B cell (primary cell): Measurements from ENCODE around the gene RNASE7. TPM values are rescaled to one million over a fixed set of nuclear protein-coding genes. Genes with fewer than 3 reads are reported as not detected.

Experiments used
- ATAC-seq: fragments of 200-7000 bp; cut with Tn5 transposase; one replicate; pipeline ENCODE4 v1.10.0; 2021; ENCODE audit warnings: low read depth, mild to moderate bottlenecking, moderate number of reproducible peaks, moderate library complexity
- CTCF ChIA-PET: fragments of 350-600 bp; sonication (Branson Sonifier 250); formaldehyde crosslinking; loops from one replicate; lab custom pipeline; 2021; ENCODE audit warnings: antibody characterized with exemption, inconsistent platforms; lab: Charles Lee
- POLR2A ChIA-PET: fragments of 350-600 bp; sonication (Branson Sonifier 250); formaldehyde crosslinking; loops from one replicate; lab custom pipeline; 2021; ENCODE audit warnings: antibody characterized with exemption; lab: Charles Lee
- DNase-seq: peaks from one replicate; pipeline ENCODE4 v3.0.0; 2013
- H2AFZ ChIP-seq: 2 replicates; pipeline ENCODE4 v1.6.1; 2012; ENCODE audit warnings: mild to moderate bottlenecking, low read depth, low read length; ENCODE audit not compliant: insufficient read depth, poor library complexity, severe bottlenecking
- H3K27ac ChIP-seq, 2 donors: 1 replicate in 1 of 2; 2 replicates in 1 of 2; pipeline ENCODE4 v1.5.1; 2012 to 2013; ENCODE audit warnings: low read length in 2 of 2, mild to moderate bottlenecking in 2 of 2, moderate library complexity in 1 of 2
- H3K27me3 ChIP-seq, 4 experiments: fragments of 200-600 bp in 1 of 4; sonication (generic) in 1 of 4; replicated peaks in 1 of 4; 1 replicate in 2 of 4; 2 replicates in 2 of 4; pipeline versions ENCODE4 v1.6.1 to v1.7.0; 2013 to 2016; ENCODE audit warnings: low read length in 3 of 4, mild to moderate bottlenecking in 2 of 4, mixed read lengths in 1 of 4, moderate library complexity in 1 of 4; ENCODE audit not compliant: insufficient read depth in 4 of 4, control insufficient read depth in 3 of 4; ENCODE audit errors: control extremely low read depth in 1 of 4
- H3K36me3 ChIP-seq, 2 experiments: replicated peaks in 1 of 2; 1 replicate in 1 of 2; 2 replicates in 1 of 2; pipeline versions ENCODE4 v1.6.1 to v1.7.1; 2013; ENCODE audit warnings: low read length in 1 of 2; ENCODE audit not compliant: insufficient read depth in 2 of 2, control insufficient read depth in 1 of 2; ENCODE audit errors: control extremely low read depth in 1 of 2, extremely low read depth in 1 of 2
- H3K4me1 ChIP-seq, 2 donors: fragments of 200-600 bp in 1 of 2; sonication (generic) in 1 of 2; 1 replicate in 1 of 2; 2 replicates in 1 of 2; pipeline versions ENCODE4 v1.5.1 to v1.6.1; 2013 to 2017; ENCODE audit warnings: low read length in 2 of 2; ENCODE audit not compliant: control insufficient read depth in 2 of 2, insufficient read depth in 2 of 2
- H3K4me2 ChIP-seq: replicated peaks from 2 replicates; pipeline ENCODE3; 2012; ENCODE audit warnings: mild to moderate bottlenecking, low read depth, low read length; ENCODE audit not compliant: poor library complexity, severe bottlenecking
- H3K4me3 ChIP-seq, 5 experiments: fragments of 200-600 bp in 1 of 5; sonication (generic) in 1 of 5; 1 replicate in 3 of 5; 2 replicates in 2 of 5; pipeline versions ENCODE4 v1.5.1 to v1.7.0; 2011 to 2016; ENCODE audit warnings: low read length in 4 of 5, mild to moderate bottlenecking in 4 of 5, low read depth in 2 of 5, control low read depth in 1 of 5, moderate library complexity in 1 of 5; ENCODE audit not compliant: insufficient read depth in 1 of 5; ENCODE audit errors: control extremely low read depth in 1 of 5, extremely low read depth in 1 of 5
- H3K79me2 ChIP-seq: fragments of 200-600 bp; sonication (generic); one replicate; pipeline ENCODE4 v1.6.0; 2016; ENCODE audit warnings: low read length; ENCODE audit not compliant: control insufficient read depth, insufficient read depth
- H3K9ac ChIP-seq: fragments of 200-600 bp; sonication (generic); 2 replicates; pipeline ENCODE4 v1.6.1; 2017; ENCODE audit warnings: mild to moderate bottlenecking, low read length, moderate library complexity
- H3K9me3 ChIP-seq, 3 donors: one replicate each; pipeline versions ENCODE4 v1.6.1 to v1.7.1; 2013; ENCODE audit warnings: low read length in 2 of 3; ENCODE audit not compliant: control insufficient read depth in 2 of 3, insufficient read depth in 1 of 3; ENCODE audit errors: control extremely low read depth in 1 of 3
- H4K20me1 ChIP-seq: 2 replicates; pipeline ENCODE4 v1.6.0; 2012; ENCODE audit warnings: mild to moderate bottlenecking, low read length; ENCODE audit not compliant: insufficient read depth, control insufficient read depth, poor library complexity, severe bottlenecking
- H3K27ac Mint-ChIP-seq: one replicate; pipeline ENCODE4 v1.8.0; 2021; ENCODE audit warnings: mixed read lengths
- H3K27me3 Mint-ChIP-seq: one replicate; pipeline ENCODE4 v1.8.0; 2021; ENCODE audit warnings: mixed read lengths
- H3K4me1 Mint-ChIP-seq: one replicate; pipeline ENCODE4 v1.8.0; 2021; ENCODE audit warnings: mixed read lengths
- H3K4me3 Mint-ChIP-seq: one replicate; pipeline ENCODE4 v1.8.0; 2021; ENCODE audit warnings: mixed read lengths
- H3K9me3 Mint-ChIP-seq: one replicate; pipeline ENCODE4 v1.8.0; 2022; ENCODE audit warnings: mixed read lengths; ENCODE audit not compliant: insufficient read depth
- CTCF ChIP-seq: fragments of 200-600 bp; IDR thresholded peaks from one replicate; pipeline ENCODE4 v1.8.0; 2022; ENCODE audit warnings: antibody characterized with exemption, mild to moderate bottlenecking
- EZH2 ChIP-seq: IDR thresholded peaks from 2 replicates; pipeline ENCODE4 v1.6.1; 2012; ENCODE audit warnings: borderline replicate concordance, low read depth, mild to moderate bottlenecking, moderate library complexity, low read length; ENCODE audit not compliant: insufficient read depth, poor library complexity, severe bottlenecking
- WGBS: methylation state at CpG from one replicate; pipeline ENCODE4 v1.1.5; 2013; ENCODE audit warnings: missing lambda C conversion rate; ENCODE audit not compliant: insufficient coverage; 5-methylcytosine and 5-hydroxymethylcytosine counted together
- intact Hi-C: fragments of 100-400 bp; cut with micrococcal nuclease; formaldehyde crosslinking; loops from one replicate; pipeline ENCODE4 v1.10.0; 2022
- polyA plus RNA-seq: library from polyadenylated mRNA; depleted of rRNA; stranded (reverse); fragments of >200 nt; gene quantifications from 2 replicates; pipeline ENCODE4 v1.2.3, GENCODE V29; 2012
- total RNA-seq, 2 donors: library from RNA; stranded (reverse); fragments of 120-200 nt in 1 of 2; gene quantifications; 1 replicate in 1 of 2; 2 replicates in 1 of 2; pipeline versions ENCODE4 v1.2.3 to v1.2.4, GENCODE V29; 2013 to 2022

Gene RNASE7
- total and polyA plus RNA-seq, 2 donors (not counting 1 experiment from before 2014, with no cell fraction given) = not detected

GRCh38 chr14:21072031-21072473 is 29.9 kb downstream of the RNASE7 start:
- peak overlapping the region in 3 of 5 experiments; percentile 42 to 69 (median 53) for H3K4me3 ChIP-seq
- no peak overlapping the region for H3K27ac ChIP-seq
- intact Hi-C loops = no loop called here
- H3K27me3 ChIP-seq = peaks cover 0 to 50% (median 18%) of the 10 kb centered on the region in 4 experiments
- CTCF ChIA-PET = interaction anchor here (0.9 to 6.2 kb wide), 7 partner anchors 10 to 57 kb away, joined by 3 to 133 read pairs (median 21); no protein-coding TSS in a partner anchor
- peaks cover 0 to 9% (median 0%) of the 10 kb centered on the region in 3 donors for H3K9me3 ChIP-seq
- H2AFZ ChIP-seq = peak overlapping the region; percentile 43
- DNase-seq = peak; percentile 38
- peak overlapping the region; percentile 97 for H3K4me2 ChIP-seq
- H3K27me3 Mint-ChIP-seq = peaks cover 20% of the 10 kb centered on the region
- H3K9me3 Mint-ChIP-seq = no peaks in the 10 kb centered on the region
- H3K4me1 Mint-ChIP-seq = peaks cover 44% of the 10 kb centered on the region
- WGBS = 0% methylated on average over 1 of the region's 4 CpGs
- peak overlapping the region; percentile 70 for H3K9ac ChIP-seq
- POLR2A ChIA-PET = interaction anchor here (1.0 to 2.7 kb wide), 4 partner anchors 20 to 1847 kb away, joined by 4 to 27 read pairs (median 9); partner anchors contain the start of genes RBM23 and ZNF219
- no peaks in the 10 kb centered on the region for H4K20me1 ChIP-seq
- TF ChIP-seq CTCF (no peak), EZH2 (no peak)
- H3K4me3 Mint-ChIP-seq = peak overlapping the region; percentile 93
- no peak for ATAC-seq
- H3K4me1 ChIP-seq = peaks cover 34 to 40% of the 10 kb centered on the region in 2 donors
- no peak overlapping the region for H3K27ac Mint-ChIP-seq
- H3K36me3 ChIP-seq = no peaks in the 10 kb centered on the region
- no peaks in the 10 kb centered on the region for H3K79me2 ChIP-seq

GRCh38 chr14:21072781-21073339 is 30.7 kb downstream of the RNASE7 start:
- H3K27me3 ChIP-seq = peaks cover 0 to 50% (median 16%) of the 10 kb centered on the region in 4 experiments
- intact Hi-C loops = no loop called here
- H3K4me1 Mint-ChIP-seq = peaks cover 46% of the 10 kb centered on the region

More at GRCh38 chr14:21072781-21073339, 30.7 kb downstream of the RNASE7 start:
- no peak overlapping the region for H3K9ac ChIP-seq
- H3K27ac ChIP-seq = no peak overlapping the region
- WGBS = 88% methylated on average over 9 of the region's 9 CpGs
- H3K36me3 ChIP-seq = no peaks in the 10 kb centered on the region
- H3K4me1 ChIP-seq = peaks cover 34 to 40% of the 10 kb centered on the region in 2 donors
- no peak overlapping the region for H3K27ac Mint-ChIP-seq
- H2AFZ ChIP-seq = no peak overlapping the region
- H3K4me3 ChIP-seq = no peak overlapping the region
- no peaks in the 10 kb centered on the region for H4K20me1 ChIP-seq
- H3K4me3 Mint-ChIP-seq = peak overlapping the region; percentile 93
- POLR2A ChIA-PET = no interaction called here
- no peaks in the 10 kb centered on the region for H3K79me2 ChIP-seq
- no peak for DNase-seq
- peaks cover 19% of the 10 kb centered on the region for H3K27me3 Mint-ChIP-seq
- peaks cover 0 to 9% (median 0%) of the 10 kb centered on the region in 3 donors for H3K9me3 ChIP-seq
- CTCF ChIA-PET = interaction anchor here (0.9 to 6.2 kb wide), 5 partner anchors 11 to 58 kb away, joined by 3 to 133 read pairs (median 35); no protein-coding TSS in a partner anchor
- TF ChIP-seq EZH2 (no peak), CTCF (no peak)
- H3K9me3 Mint-ChIP-seq = no peaks in the 10 kb centered on the region
- no peak overlapping the region for H3K4me2 ChIP-seq
- ATAC-seq = no peak
